Superior temporal gyrus (tissue), 1 donor: ENCODE results near the gene RNF5.
"Not testable (repeated sequence)": the region's sequence is repeated elsewhere in the genome, so short reads cannot be mapped to it uniquely, and the experiment has no call there.

Experiments
- DNase-seq: peaks from one replicate; pipeline ENCODE4 v3.0.0-alpha.2; 2016; ENCODE audit errors: extremely low spot score

RNF5 gene

GRCh38 chr6:32204268-32204715 lies 26.1 kb downstream of the RNF5 start:
- no peak for DNase-seq

- no peak for DNase-seq
These were observed 30.8 kb downstream of the RNF5 start for GRCh38 chr6:32208996-32209395.

GRCh38 chr6:32210191-32210601 lies 32.0 kb downstream of the RNF5 start:
- no peak for DNase-seq

GRCh38 chr6:32211432-32211831 lies 33.2 kb downstream of the RNF5 start:
- not testable (repeated sequence) for DNase-seq

- DNase-seq, result no peak
These were observed 34.0 kb downstream of the RNF5 start for GRCh38 chr6:32212076-32212760.

- no peak for DNase-seq
These were observed 35.4 kb downstream of the RNF5 start for GRCh38 chr6:32213649-32214048.

GRCh38 chr6:32214126-32214525 lies 35.9 kb downstream of the RNF5 start:
- DNase-seq, result no peak

GRCh38 chr6:32215617-32216016 lies 37.4 kb downstream of the RNF5 start:
- no peak for DNase-seq

GRCh38 chr6:32216285-32216684 lies 38.1 kb downstream of the RNF5 start:
- no peak for DNase-seq

- no peak for DNase-seq
These were observed 38.8 kb downstream of the RNF5 start for GRCh38 chr6:32216998-32217397.

GRCh38 chr6:32218167-32218566 lies 40.0 kb downstream of the RNF5 start:
- DNase-seq, result no peak

- no peak for DNase-seq
These were observed 41.8 kb downstream of the RNF5 start for GRCh38 chr6:32220021-32220420.

GRCh38 chr6:32222333-32223230 lies 44.4 kb downstream of the RNF5 start:
- DNase-seq, result no peak

GRCh38 chr6:32223258-32224235 lies 45.3 kb downstream of the RNF5 start, which contains the start of gene NOTCH4:
NOTCH4 (minus strand) TSS chr6:32224067; CDS start chr6:32223928, 139 bp downstream.
- no peak for DNase-seq

- DNase-seq, result no peak
These were observed 46.5 kb downstream of the RNF5 start for GRCh38 chr6:32224696-32225095.

GRCh38 chr6:32226434-32226833 lies 48.2 kb downstream of the RNF5 start:
- no peak for DNase-seq
